NCI-H774 (cell line): ENCODE measurements around the gene TSPAN5.

ENCODE experiments used
- DNase-seq: peaks from one replicate; lab custom pipeline; 2025; lab: John Stamatoyannopoulos, UW

Gene TSPAN5

DNA sequence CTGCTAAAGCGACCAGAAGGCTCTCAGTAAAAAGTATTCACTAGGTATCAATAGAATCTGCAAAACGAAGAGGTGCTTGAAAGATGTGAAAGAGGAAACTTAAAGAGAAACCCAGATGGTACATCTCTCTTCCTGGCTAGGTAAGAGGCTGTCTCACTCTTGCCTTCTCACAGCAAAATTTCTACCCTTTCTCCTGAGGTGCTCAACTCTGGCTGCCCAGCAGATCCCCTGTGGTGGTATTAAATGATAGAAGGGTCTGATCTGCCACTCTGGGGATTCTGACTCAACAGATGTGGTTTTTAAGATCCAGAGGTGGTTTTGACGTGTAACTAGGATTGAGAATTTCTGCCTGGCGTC is 14.9 kb upstream of the TSPAN5 start:
- DNase-seq, result no peak

GRCh38 chr4:98672583-98673287 is 14.3 kb upstream of the TSPAN5 start:
- no peak for DNase-seq

DNA sequence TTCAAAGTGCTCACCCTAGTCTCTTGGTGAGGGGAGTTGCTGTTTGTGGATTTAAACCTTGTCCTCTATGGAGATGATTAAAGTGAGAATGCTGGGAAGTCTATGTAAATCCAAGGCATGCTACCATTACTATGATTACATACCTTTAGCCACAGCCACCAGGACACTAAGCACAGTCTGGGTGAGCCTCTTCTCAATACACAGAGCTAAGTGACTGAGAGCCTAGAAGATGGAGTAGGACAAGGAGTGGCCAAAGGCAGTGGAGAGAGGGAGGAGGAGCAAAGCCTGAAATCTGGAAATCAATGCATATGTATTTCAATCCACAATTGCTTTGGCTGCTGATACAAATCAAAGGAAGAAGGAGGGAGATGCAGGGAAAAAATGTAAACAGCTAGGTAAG is 12.7 kb upstream of the TSPAN5 start:
- DNase-seq, result no peak

- DNase-seq, result no peak
Measured at GRCh38 chr4:98670186-98670585, 11.8 kb upstream of the TSPAN5 start.

- DNase-seq, result no peak
Measured at GRCh38 chr4:98669577-98669976, 11.2 kb upstream of the TSPAN5 start.

DNA sequence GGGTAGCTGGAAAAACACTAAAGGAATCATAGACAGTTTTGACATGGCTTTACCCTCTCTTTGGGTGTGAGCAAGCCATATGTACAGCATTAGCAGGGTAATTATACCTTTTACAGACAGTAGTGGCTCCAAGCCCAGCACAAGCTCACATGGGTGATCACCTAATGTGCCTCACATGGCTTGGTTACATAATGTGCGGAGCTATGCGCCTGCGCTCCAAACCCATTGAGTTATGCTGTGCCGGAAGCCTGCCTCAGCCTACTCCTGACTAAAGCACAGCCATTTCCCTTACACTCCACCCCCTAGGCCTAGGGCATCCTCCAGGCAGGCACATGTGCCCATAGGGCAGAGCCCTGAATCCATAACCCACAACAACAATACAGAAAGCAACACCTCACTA is 6.5 kb upstream of the TSPAN5 start:
- no peak for DNase-seq

- DNase-seq, result no peak
Measured at GRCh38 chr4:98663226-98664006, 5.0 kb upstream of the TSPAN5 start.

DNA sequence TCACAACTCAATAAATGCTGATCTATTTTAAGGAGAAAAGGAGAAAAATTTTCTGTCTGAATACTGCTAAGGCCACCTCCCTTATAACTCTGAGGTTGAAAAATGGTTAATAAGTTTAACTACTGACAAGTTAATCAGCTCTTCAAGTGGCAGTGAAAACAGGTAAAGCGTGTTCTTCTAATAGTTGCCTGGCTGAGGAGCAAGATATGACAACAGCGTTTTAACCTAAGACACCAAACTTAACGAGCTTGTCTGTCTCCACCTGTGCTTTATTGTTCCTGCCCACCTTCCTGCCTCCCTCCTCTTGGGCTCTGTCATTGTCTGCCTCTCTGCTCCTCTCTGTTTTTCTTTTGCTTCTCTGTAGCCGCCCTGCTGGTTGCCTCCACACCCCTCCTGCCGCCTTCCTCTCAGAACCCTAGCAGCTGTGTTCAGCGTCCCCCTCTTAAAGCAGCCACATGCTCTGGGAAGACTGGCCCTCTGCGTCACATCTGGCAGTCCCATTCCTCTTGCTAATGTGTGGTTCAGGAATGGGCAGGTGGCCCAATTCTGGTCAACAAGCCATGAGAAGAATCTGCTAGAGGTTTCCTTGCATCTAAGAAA is 4.3 kb upstream of the TSPAN5 start:
- no peak for DNase-seq

DNA sequence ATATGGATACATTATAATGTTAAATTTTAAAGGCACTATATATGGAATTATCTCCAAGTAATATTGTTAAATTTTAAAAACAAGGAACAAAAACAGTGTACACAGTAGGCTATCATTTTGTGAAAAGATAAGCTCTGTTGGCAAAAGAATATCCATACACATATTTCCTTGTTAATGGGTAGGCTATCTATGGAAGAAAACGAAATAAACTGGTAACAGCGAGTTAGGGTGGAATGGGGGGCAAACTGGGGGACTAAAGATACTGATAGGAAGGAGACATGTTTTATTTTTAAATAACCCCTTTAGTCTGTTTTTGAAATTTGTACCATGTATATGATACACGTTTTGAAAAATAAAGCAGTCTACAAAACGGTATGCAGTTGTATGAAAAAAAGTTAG is 3.6 kb upstream of the TSPAN5 start:
- DNase-seq, result no peak

GRCh38 chr4:98661371-98662054 is 3.1 kb upstream of the TSPAN5 start:
- DNase-seq, result no peak

DNA sequence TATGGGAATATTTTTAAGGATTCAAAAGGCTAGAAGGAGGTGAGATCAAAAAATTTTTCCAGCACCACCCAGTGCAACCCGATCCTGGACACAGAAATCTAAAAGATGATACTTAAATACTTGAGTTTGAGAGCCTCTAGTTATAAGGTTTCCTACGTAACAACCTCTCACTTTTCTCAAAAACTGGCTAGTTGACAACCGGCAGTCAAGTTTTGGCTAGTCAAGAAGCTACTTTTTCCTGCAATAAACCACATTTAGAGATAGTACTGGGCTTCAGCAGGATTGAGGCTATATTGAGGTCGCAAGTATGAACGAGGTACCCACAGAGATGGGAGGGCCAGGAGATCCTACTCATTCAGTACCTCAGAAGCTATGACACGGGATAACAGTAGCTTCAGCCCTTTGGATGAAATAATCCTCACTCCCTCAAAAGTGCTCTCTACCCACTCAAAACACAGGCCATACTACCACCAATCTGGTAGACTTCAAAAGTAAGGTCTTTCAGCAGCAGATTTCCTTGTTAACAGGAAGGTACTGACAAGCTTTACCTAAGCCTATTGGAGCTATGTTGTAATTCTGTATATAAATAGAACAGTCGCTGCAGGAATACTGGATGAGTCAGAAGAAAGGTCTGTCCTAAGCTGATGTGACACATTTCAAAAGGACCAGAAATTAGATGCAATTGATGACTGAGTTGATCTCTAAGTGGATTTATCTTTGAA is 1.5 kb upstream of the TSPAN5 start:
- DNase-seq, result no peak

DNA sequence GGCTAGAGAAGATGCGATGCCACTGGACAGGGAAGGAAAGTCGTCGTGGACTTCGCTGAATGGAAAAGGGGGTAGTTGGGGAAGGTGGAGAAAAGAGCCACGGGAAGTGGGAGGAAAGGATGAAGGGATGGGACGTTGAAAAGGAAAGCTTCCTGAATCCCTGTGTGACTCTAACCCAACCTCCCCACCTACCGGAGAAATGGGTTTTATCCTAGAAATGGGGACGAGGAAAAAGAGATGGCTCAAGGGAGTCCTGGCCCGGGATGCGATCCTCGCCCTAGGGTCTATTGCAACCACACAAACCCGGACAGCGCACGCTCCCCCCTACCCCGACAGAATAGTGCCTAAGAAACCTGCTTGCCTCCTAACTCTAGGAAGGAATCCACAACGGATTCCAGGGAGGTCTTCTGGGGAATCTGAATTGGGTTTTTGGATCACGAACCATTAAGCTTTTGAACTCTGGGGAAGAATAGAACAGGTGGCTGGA is 738 bp upstream of the TSPAN5 start:
- no peak for DNase-seq

GRCh38 chr4:98657531-98658286 is 702 bp downstream of the TSPAN5 start:
- DNase-seq, result no peak

GRCh38 chr4:98656886-98657285 is 1.5 kb downstream of the TSPAN5 start:
- DNase-seq, result no peak

GRCh38 chr4:98656443-98656842 is 2.0 kb downstream of the TSPAN5 start:
- DNase-seq, result no peak

DNA sequence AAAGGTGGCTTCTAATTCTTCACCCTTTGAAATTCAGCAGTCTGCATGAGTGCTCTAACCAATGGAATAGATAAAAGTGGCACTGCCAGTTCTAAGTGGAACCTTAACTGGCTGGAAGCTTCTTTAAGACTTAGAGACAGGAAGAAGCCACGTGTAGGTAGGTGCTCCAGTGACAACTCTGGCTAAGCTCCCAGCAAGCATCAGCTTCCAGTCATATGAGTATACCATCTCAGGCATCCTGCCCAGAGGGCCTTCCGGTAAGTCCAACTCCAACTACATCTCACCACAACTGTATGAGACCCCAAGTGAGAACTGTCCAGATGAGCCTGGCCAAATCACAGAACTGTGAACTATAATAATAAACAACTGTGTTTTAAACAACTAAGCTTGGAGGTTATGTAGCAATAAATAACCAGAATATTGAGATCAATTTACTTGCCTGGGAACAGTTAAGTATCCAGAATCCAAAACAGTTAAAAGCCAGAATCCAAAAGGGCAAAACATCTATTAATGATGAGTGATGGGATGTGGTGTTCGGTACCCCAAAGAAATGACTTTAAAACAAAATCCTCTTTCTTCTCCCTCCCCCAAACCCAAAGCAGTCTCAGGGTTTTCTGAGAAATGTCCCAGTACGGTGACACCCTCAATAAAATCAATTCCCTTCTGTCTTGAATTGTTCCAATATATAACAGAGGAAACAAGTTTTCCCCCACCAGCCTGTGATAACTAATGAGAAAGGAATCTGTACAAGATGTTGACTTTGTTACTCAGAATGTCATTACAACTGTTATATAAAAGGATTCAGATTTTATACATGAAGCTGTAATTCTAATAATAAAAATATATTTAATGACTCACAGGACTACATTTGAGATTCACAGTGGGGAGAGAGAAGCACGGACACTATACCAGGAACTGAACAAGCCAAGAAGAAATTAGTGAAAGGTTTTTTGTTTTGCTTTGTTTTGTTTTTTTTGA is 4.2 kb downstream of the TSPAN5 start:
- no peak for DNase-seq

GRCh38 chr4:98652996-98653395 is 5.4 kb downstream of the TSPAN5 start:
- no peak for DNase-seq

GRCh38 chr4:98648602-98649001 is 9.8 kb downstream of the TSPAN5 start:
- DNase-seq, result no peak

- no peak for DNase-seq
Measured at GRCh38 chr4:98646422-98646821, 12.0 kb downstream of the TSPAN5 start.

DNA sequence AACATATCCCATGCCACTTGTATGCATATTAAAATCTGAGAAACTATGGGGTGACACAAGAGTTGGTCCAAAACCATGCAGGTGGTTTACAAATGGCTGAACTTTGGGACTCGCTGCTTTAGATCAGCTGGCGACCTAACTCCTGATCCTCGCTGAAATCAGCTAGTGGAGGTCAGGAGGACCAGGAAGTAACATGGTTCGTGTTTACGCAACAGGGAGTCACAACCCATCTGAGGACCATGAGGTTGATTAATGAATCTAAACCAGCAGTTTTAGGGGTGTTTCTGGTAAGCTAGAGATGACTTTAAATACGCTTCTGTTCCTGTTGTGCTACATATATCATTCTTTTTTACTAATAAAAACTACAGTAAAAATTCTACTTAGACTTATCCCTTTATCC is 12.9 kb downstream of the TSPAN5 start:
- DNase-seq, result no peak
